Endothelial cell of umbilical vein (primary cell): Measurements from ENCODE around the gene MSH5. TPM values are rescaled to one million over a fixed set of nuclear protein-coding genes. Genes with fewer than 3 reads are reported as not detected.

ENCODE experiments used
- BruUV-seq: library from RNA; stranded (reverse); fragments of 400-500 nt; replicated peaks from 2 replicates; lab custom pipeline; 2021; lab: Mats Ljungman, UMichigan
- CTCF ChIA-PET: fragments of 300-600, 350-600 bp; sonication (Branson Sonifier 250); formaldehyde crosslinking; loops from one replicate; lab custom pipeline; 2021; ENCODE audit warnings: antibody characterized with exemption, inconsistent platforms; lab: Charles Lee
- POLR2A ChIA-PET: fragments of 300-600, 350-600 bp; sonication (Branson Sonifier 250); formaldehyde crosslinking; loops from one replicate; lab custom pipeline; 2021; ENCODE audit warnings: antibody characterized with exemption, inconsistent platforms; lab: Charles Lee
- DNase-seq: peaks from one replicate; pipeline ENCODE4 v3.0.0-alpha.2; 2011; ENCODE audit warnings: low read depth, low spot score
- FAIRE-seq: peaks from 2 replicates; lab custom pipeline; 2011; peaks lifted over from hg19 to GRCh38; lab: Jason Lieb, UNC
- H2AFZ ChIP-seq: 2 replicates; pipeline ENCODE4 v1.6.0; 2012; ENCODE audit warnings: low read depth, low read length, control low read depth, inconsistent platforms
- H3K27ac ChIP-seq: 2 replicates; pipeline ENCODE4 v1.5.1; 2011; ENCODE audit warnings: low read depth, mild to moderate bottlenecking, control low read depth, low read length, moderate library complexity; ENCODE audit not compliant: insufficient read depth
- H3K27me3 ChIP-seq, 2 experiments: 2 replicates each; pipeline versions ENCODE4 v1.6.0 to v1.6.1; 2011; ENCODE audit warnings: low read length in 2 of 2, mixed read lengths in 1 of 2; ENCODE audit not compliant: control insufficient read depth in 2 of 2, insufficient read depth in 2 of 2
- H3K36me3 ChIP-seq, 2 experiments: 2 replicates in 1 of 2; 3 replicates in 1 of 2; pipeline ENCODE4 v1.5.1; 2011; ENCODE audit warnings: low read length in 2 of 2, mild to moderate bottlenecking in 1 of 2, moderate library complexity in 1 of 2; ENCODE audit not compliant: control insufficient read depth in 2 of 2, insufficient read depth in 2 of 2; ENCODE audit errors: extremely low read depth in 1 of 2
- H3K4me1 ChIP-seq: 3 replicates; pipeline ENCODE4 v1.5.1; 2011; ENCODE audit warnings: mild to moderate bottlenecking, low read length; ENCODE audit not compliant: control insufficient read depth, insufficient read depth; ENCODE audit errors: extremely low read depth
- H3K4me2 ChIP-seq: 2 replicates; pipeline ENCODE4 v1.6.1; 2011; ENCODE audit warnings: low read length, control low read depth, mixed read lengths; ENCODE audit not compliant: insufficient read depth
- H3K4me3 ChIP-seq, 3 experiments: fragments of 200-600 bp in 1 of 3; sonication (generic), shearing (Covaris generic) in 1 of 3; replicated peaks in 1 of 3; 2 replicates each; pipeline ENCODE4 v1.5.1; 2011 to 2016; ENCODE audit warnings: control low read depth in 3 of 3, low read length in 3 of 3, mild to moderate bottlenecking in 2 of 3, inconsistent platforms in 1 of 3, low read depth in 1 of 3, moderate library complexity in 1 of 3; ENCODE audit not compliant: insufficient read depth in 1 of 3
- H3K79me2 ChIP-seq: 2 replicates; pipeline ENCODE4 v1.6.0; 2012; ENCODE audit warnings: low read length, inconsistent platforms; ENCODE audit not compliant: control insufficient read depth, insufficient read depth
- H3K9ac ChIP-seq: replicated peaks from 2 replicates; pipeline ENCODE3; 2011; ENCODE audit warnings: low read length, control low read depth; ENCODE audit not compliant: insufficient read depth; ENCODE audit errors: extremely low read depth
- H3K9me1 ChIP-seq: replicated peaks from 3 replicates; pipeline ENCODE4 v1.6.0; 2011; ENCODE audit warnings: mild to moderate bottlenecking, low read length; ENCODE audit not compliant: control insufficient read depth, insufficient read depth; ENCODE audit errors: extremely low read depth
- H3K9me3 ChIP-seq: replicated peaks from 2 replicates; pipeline ENCODE4 v1.5.1; 2012; ENCODE audit warnings: low read length, inconsistent platforms; ENCODE audit not compliant: control insufficient read depth, insufficient read depth
- H4K20me1 ChIP-seq: replicated peaks from 2 replicates; pipeline ENCODE3; 2011; ENCODE audit warnings: mild to moderate bottlenecking, low read length; ENCODE audit not compliant: control insufficient read depth, insufficient read depth; ENCODE audit errors: extremely low read depth
- EZH2 ChIP-seq: IDR thresholded peaks from 2 replicates; pipeline ENCODE4 v1.6.1; 2012; ENCODE audit warnings: borderline replicate concordance, low read depth, mild to moderate bottlenecking, moderate library complexity, low read length, inconsistent platforms; ENCODE audit not compliant: severe bottlenecking
- GATA2 ChIP-seq: IDR thresholded peaks from 2 replicates; pipeline ENCODE4 v1.7.0; 2011; ENCODE audit warnings: low read depth, mild to moderate bottlenecking, moderate library complexity, mixed read lengths, low read length; ENCODE audit not compliant: insufficient read length, insufficient read depth
- JUN ChIP-seq: IDR thresholded peaks from 2 replicates; pipeline ENCODE4 v1.6.1; 2011; ENCODE audit warnings: borderline replicate concordance, low read depth; ENCODE audit not compliant: insufficient read length, insufficient read depth
- MAX ChIP-seq: IDR thresholded peaks from 2 replicates; pipeline ENCODE4 v1.6.1; 2011; ENCODE audit not compliant: insufficient read depth, insufficient read length
- POLR2A ChIP-seq: IDR thresholded peaks from 2 replicates; pipeline ENCODE4 v1.6.1; 2012; ENCODE audit warnings: low read depth, mild to moderate bottlenecking, control low read depth, low read length
- POLR2AphosphoS5 ChIP-seq: IDR thresholded peaks from 2 replicates; pipeline ENCODE4 v1.6.1; 2012; ENCODE audit warnings: low read depth, mild to moderate bottlenecking, control low read depth, low read length, moderate library complexity; ENCODE audit not compliant: insufficient read depth
- dilution Hi-C: fragments of 300-500 bp; cut with MboI; formaldehyde crosslinking; loops from one replicate; pipeline ENCODE4 v1.15.0; 2019; ENCODE audit warnings: low sequenced_read_pairs; ENCODE audit not compliant: extremely low pct_ligation_motif_present
- intact Hi-C: fragments of 100-400 bp; cut with micrococcal nuclease; formaldehyde crosslinking; loops from one replicate; pipeline ENCODE4 v1.10.0; 2022
- polyA plus RNA-seq, 4 experiments: library from polyadenylated mRNA; depleted of rRNA in 3 of 4; stranded (reverse) in 3 of 4; unstranded in 1 of 4; fragments of >200 nt; gene quantifications; 2 replicates each; pipeline versions ENCODE4 v1.2.1 to v1.2.3, GENCODE V29; 2011 to 2012; ENCODE audit warnings: missing spikeins in 1 of 4
- total RNA-seq: library from RNA; stranded (reverse); gene quantifications from 2 replicates; pipeline ENCODE4 v1.2.3, GENCODE V29; 2021

The MSH5 gene
- total and polyA plus RNA-seq, 2 donors (not counting 3 experiments of a cell fraction or from before 2014, with no cell fraction given), result 27.1 to 43.8 TPM

GRCh38 chr6:31776989-31777666 lies 37.3 kb downstream of the MSH5 start, which contains the start of gene VWA7:
Gene VWA7 (minus strand): TSS chr6:31777328. CDS start chr6:31776779, 549 bp downstream.
- H3K9me1 ChIP-seq, result no peaks in the 10 kb centered on the region
- no peak within 1 kb of the TSS for H3K4me3 ChIP-seq
- H3K27me3 ChIP-seq, result no peaks in the 10 kb centered on the region
- no peaks in the 10 kb centered on the region for H3K9me3 ChIP-seq
- H3K9ac ChIP-seq, result no peak within 1 kb of the TSS
- H4K20me1 ChIP-seq, result no peaks in the 10 kb centered on the region
- POLR2A ChIA-PET, result interaction anchor here (0.8 kb wide), 1 partner anchor 50 kb away, joined by 3 read pairs; the partner anchor contains the start of gene HSPA1B
- H3K4me2 ChIP-seq, result no peak within 1 kb of the TSS
- BruUV-seq, result no TSS peak
- FAIRE-seq (peak; percentile 79), DNase-seq (peak; percentile 35)
- peaks cover 4% of the 10 kb centered on the region for H3K4me1 ChIP-seq
- dilution Hi-C loops (no loop called here), intact Hi-C loops (no loop called here)
- CTCF ChIA-PET, result interaction anchor here (0.7 to 2.0 kb wide), 7 partner anchors 8 to 54 kb away, joined by 3 to 10 read pairs (median 4); partner anchors contain the start of genes HSPA1A and HSPA1L
- H3K36me3 ChIP-seq, result peaks cover under 1 to 28% of the 10 kb centered on the region in 2 experiments
- TF ChIP-seq POLR2AphosphoS5 (peak; percentile 59), JUN (no peak)
- no peak within 1 kb of the TSS for H2AFZ ChIP-seq
- no peaks in the 10 kb centered on the region for H3K79me2 ChIP-seq
- no peak within 1 kb of the TSS for H3K27ac ChIP-seq

DNA sequence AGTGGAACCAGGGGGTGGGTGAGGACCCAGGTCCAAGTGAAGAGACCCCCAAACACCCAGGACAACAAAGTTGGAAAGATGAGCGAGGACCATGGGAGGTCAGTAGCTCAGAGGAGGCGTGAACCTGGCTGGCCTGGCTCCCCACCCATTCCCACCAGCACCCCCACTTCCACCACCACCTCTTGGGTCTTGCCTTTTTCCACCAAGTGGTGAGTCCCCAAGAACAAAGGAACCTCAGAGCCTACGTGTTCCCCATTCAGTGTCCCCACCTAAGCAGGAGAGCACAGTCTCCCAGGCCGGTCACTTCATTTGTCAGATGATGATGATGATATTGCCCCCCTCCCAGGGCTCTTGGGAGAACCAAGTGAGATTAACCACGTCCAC lies 37.9 kb downstream of the MSH5 start:
- TF ChIP-seq GATA2 (no peak), MAX (no peak), POLR2A (no peak), EZH2 (no peak), JUN (no peak)
- Histone ChIP-seq H3K9me1 (no peaks in the 10 kb centered on the region), H3K27me3 (no peaks in the 10 kb centered on the region), H4K20me1 (no peaks in the 10 kb centered on the region), H3K79me2 (no peaks in the 10 kb centered on the region), H2AFZ (no peak overlapping the region), H3K4me1 (peaks cover 4% of the 10 kb centered on the region), H3K27ac (no peak overlapping the region), H3K36me3 (peaks cover 3 to 31% of the 10 kb centered on the region in 2 experiments), H3K4me3 (no peak overlapping the region), H3K9me3 (no peaks in the 10 kb centered on the region), H3K9ac (no peak overlapping the region), H3K4me2 (no peak overlapping the region)
- ChIA-PET CTCF (interaction anchor here (0.7 to 2.0 kb wide), 7 partner anchors 8 to 54 kb away, joined by 3 to 10 read pairs (median 4); partner anchors contain the start of genes HSPA1A and HSPA1L), POLR2A (interaction anchor here (0.8 kb wide), 1 partner anchor 50 kb away, joined by 3 read pairs; the partner anchor contains the start of gene HSPA1B)
- no TSS peak for BruUV-seq
- dilution Hi-C loops (no loop called here), intact Hi-C loops (no loop called here)
- no peak for DNase-seq
- FAIRE-seq, result no peak
